Neuron (in vitro differentiated cells): ENCODE measurements around the gene C17orf75.

Experiments
- H2AFZ ChIP-seq: one replicate; pipeline ENCODE4 v1.6.1; 2013; ENCODE audit warnings: low read depth, mild to moderate bottlenecking, inconsistent platforms, low read length, moderate library complexity
- H3K27me3 ChIP-seq: one replicate; pipeline ENCODE4 v1.6.1; 2013; ENCODE audit warnings: low read length; ENCODE audit not compliant: insufficient read depth
- H3K36me3 ChIP-seq: one replicate; pipeline ENCODE4 v1.6.1; 2013; ENCODE audit warnings: low read length; ENCODE audit not compliant: insufficient read depth
- H3K4me1 ChIP-seq: one replicate; pipeline ENCODE4 v1.6.1; 2013; ENCODE audit warnings: low read length; ENCODE audit not compliant: insufficient read depth
- H3K4me3 ChIP-seq: 2 replicates; pipeline ENCODE4 v1.5.1; 2013; ENCODE audit warnings: mild to moderate bottlenecking, low read length, moderate library complexity
- H3K9me3 ChIP-seq: one replicate; pipeline ENCODE4 v1.6.1; 2013; ENCODE audit warnings: low read length

Gene C17orf75

DNA sequence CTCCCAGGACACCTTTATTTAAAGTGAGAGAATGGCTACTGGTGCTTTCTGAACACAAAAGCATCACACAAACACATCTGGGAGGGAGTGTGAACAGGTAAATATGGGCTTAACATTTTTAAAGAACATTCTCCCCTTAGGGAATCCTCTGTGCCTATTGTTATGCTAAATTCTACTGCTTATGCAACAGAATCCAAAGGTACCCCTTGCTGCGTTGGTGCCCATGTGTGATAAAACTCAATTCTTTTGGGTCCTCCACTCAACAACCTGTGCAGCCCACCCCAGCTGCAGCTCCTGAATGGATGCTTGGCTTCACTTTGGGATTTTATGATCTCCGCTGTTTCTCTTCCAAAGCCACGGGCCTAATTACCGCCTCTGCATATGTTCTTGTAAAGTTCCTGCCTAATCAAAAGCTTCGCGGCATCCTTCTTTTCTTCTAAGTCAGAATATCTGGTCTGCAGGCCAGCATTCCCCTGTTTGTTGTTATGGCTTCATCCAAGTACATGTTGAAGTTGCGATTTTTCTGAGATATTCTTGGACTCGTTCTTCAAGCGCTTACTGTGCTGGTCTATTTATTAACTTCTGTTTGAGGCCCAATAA, 52.4 kb downstream of the C17orf75 start:
- H3K27me3 ChIP-seq: no peaks in the 10 kb centered on the region
- no peaks in the 10 kb centered on the region for H3K9me3 ChIP-seq
- peaks cover 2% of the 10 kb centered on the region for H3K36me3 ChIP-seq
- no peak overlapping the region for H3K4me3 ChIP-seq
- H3K4me1 ChIP-seq: no peaks in the 10 kb centered on the region
- H2AFZ ChIP-seq: no peak overlapping the region

DNA sequence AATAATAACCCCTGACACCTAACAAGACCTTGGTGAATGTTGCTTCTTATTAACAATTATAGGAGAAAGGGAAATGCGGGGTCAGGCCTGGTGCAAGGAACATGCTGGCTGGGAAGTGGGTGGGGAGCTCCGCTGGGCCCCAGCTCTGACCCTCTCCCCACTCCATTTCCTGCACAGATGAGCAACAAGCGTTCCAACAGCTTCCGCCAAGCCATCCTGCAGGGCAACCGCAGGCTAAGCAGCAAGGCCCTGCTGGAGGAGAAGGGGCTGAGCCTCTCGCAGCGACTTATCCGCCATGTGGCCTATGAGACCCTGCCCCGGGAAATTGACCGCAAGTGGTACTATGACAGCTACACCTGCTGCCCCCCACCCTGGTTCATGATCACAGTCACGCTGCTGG, 53.4 kb downstream of the C17orf75 start:
- H2AFZ ChIP-seq: no peak overlapping the region
- H3K27me3 ChIP-seq: no peaks in the 10 kb centered on the region

DNA sequence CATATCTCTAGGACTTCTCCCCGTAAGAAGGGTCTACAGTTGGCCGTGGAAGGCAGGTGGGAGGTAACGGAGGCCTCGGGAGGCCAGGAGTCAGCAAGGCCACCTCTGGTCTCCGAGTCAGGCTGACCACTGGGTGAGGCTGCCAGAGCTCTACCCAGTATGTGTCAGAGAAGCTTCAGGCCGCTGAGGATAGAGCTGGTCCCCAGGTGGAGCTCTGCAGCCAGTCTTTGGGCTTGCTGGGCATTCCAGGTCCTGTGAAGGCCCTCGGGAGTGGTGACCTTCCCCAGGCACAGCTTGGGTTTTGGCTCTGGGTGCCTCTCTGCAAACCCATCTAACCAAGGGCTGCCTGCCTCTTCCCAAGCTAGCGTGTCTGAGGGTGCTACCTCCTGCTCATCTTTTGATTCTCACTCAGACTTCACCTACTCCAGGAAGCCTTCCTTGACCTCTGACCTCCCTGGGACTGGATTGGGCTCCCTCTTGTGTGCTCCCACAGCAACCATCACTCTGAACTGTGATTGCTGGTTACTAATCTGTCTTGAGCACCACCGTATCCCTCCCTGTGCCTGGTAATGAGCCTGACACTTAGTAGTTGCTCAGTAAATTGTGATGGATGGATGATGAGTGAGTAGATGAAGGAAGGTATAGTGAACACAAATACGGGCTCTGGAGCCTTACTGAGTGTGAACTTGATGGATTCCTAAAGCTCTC, 54.0 kb downstream of the C17orf75 start:
- Histone ChIP-seq H2AFZ (no peak overlapping the region), H3K4me1 (no peaks in the 10 kb centered on the region), H3K9me3 (no peaks in the 10 kb centered on the region), H3K4me3 (no peak overlapping the region), H3K36me3 (peaks cover 2% of the 10 kb centered on the region), H3K27me3 (no peaks in the 10 kb centered on the region)

More for the DNA sequence above, 53.4 kb downstream of the C17orf75 start:
- Histone ChIP-seq H3K36me3 (peaks cover 2% of the 10 kb centered on the region), H3K4me3 (no peak overlapping the region), H3K4me1 (no peaks in the 10 kb centered on the region), H3K9me3 (no peaks in the 10 kb centered on the region)

DNA sequence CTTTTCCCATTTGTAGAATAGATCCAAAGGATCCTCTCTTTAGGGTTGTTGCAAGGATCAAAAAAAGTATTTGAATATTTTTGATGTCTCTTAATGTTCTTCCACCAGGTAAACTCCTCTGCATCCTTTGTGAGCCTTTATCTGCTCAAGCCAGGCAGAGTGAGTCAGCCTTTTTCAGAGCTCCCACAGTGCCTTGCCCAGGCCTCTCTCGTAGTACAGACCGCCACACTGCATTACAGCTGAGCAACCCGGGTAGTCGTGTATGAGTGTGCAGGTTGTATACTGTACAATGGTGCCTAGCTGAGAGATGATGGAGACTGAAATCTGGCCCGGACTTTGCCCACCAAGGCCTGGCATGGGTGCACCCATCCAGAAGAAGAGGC, 55.5 kb downstream of the C17orf75 start:
- no peak overlapping the region for H2AFZ ChIP-seq
- H3K36me3 ChIP-seq: peaks cover 2% of the 10 kb centered on the region
- no peak overlapping the region for H3K4me3 ChIP-seq
- H3K9me3 ChIP-seq: no peaks in the 10 kb centered on the region
- peaks cover 3% of the 10 kb centered on the region for H3K4me1 ChIP-seq
- no peaks in the 10 kb centered on the region for H3K27me3 ChIP-seq

DNA sequence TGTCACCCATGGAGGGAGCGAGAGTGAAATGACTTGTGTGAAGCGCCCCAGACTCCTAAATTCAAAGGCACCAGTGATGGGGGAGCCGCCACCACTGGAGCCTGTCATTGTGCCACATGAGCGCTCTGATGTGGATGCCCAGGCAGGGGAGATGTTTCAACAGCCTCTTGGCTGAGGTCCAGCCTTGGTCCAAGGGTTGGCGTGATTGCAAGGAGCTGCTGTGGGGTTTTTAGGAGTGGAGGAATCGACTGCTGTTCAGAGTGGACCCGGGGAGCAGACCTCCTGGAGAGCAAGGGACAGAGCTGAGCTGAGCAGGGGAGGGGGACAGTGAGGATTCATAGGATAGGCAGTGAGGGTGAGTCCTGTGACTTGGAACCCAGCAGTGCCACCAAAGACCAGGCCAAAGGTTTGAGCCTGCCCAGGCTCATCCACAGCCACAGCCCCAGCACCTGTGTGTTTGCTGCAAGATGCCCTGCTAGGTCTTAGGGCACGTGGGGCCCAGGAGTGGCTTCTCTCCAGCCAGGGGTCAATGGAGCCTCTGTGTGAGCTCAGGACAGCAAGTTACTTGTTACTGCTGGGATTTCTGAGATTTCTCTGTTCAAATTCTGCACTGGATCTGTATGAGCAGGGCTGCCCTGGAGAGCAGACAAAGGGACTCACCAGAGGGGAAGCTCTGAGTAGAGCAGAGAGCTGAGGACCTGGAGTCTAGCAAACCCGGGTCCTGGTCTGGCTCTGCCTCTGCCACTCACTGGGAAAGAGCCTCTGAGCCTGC, 56.0 kb downstream of the C17orf75 start:
- H3K27me3 ChIP-seq: no peaks in the 10 kb centered on the region
- H3K36me3 ChIP-seq: peaks cover 2% of the 10 kb centered on the region
- no peak overlapping the region for H2AFZ ChIP-seq
- no peak overlapping the region for H3K4me3 ChIP-seq
- H3K4me1 ChIP-seq: peaks cover 9% of the 10 kb centered on the region
- H3K9me3 ChIP-seq: no peaks in the 10 kb centered on the region

DNA sequence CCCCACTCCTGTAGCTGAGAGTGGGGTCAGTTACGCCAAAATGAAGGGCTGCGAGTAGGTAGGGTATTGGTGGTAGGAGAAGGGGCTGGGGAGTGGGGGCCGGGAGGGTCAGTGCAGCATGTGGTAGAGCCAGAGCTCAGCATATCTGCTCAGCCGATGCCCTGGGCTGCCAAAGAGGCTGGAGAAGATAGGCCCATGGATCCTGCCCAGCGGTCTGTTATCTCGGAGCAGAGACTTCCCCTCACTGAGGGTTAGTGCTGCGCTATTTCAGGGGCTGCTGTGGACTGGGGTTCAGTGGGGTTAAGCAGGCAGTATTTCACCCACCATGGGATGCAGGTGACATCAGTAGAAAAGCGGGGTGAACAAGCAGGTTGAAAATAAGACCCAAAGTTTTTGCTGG, 56.7 kb downstream of the C17orf75 start:
- Histone ChIP-seq H3K4me3 (no peak overlapping the region), H3K4me1 (peaks cover 15% of the 10 kb centered on the region), H3K9me3 (no peaks in the 10 kb centered on the region), H2AFZ (no peak overlapping the region), H3K27me3 (no peaks in the 10 kb centered on the region), H3K36me3 (peaks cover 2% of the 10 kb centered on the region)

DNA sequence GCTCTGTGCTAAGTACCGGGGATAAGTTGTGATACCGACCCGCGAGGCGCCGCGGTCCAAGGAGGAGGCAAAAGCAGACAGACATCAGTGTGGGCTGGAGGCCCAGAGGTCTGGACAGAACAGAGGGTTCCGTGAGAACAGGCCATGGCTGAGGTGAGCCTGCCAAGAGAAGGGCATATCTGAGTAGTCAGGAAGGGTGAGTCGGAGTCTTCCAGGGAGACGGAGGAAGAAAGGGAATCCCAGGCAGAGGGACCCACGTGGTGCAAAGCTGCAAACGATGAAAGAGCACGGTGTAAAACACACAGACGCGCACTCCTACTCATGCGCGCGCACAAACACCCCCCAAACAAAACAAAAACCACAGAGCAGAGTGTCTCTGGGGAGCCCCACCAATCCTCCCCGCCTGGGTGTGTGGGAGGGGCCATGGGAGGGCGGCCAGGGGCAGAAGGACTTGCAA, 58.2 kb downstream of the C17orf75 start:
- Histone ChIP-seq H3K4me3 (no peak overlapping the region), H3K36me3 (peaks cover 2% of the 10 kb centered on the region), H2AFZ (no peak overlapping the region), H3K4me1 (peaks cover 28% of the 10 kb centered on the region), H3K9me3 (no peaks in the 10 kb centered on the region), H3K27me3 (no peaks in the 10 kb centered on the region)

DNA sequence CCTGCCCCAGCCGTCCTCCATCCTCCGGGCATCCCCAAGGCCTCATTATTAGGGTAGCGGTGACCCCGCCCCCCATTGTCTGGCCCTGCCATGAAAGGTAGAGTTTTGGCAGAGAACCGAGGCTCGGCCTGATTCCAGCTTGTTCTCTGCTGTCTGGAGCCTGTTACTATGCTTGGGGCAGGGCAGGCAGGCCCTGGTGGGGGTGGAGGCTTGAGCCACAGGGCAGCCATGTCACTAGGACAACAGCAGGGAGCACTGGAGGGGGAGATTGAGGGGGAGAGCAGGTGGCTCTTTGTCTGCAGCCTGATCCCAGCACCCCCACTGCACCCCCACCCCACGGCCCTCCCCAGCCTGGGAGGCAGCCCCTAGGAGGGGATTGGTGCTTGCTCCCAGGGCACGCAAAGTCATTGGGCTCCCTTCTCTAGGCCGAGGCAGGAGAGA, 60.9 kb downstream of the C17orf75 start:
- Histone ChIP-seq H3K4me1 (peaks cover 42% of the 10 kb centered on the region), H2AFZ (no peak overlapping the region), H3K27me3 (no peaks in the 10 kb centered on the region), H3K9me3 (no peaks in the 10 kb centered on the region), H3K36me3 (no peaks in the 10 kb centered on the region), H3K4me3 (no peak overlapping the region)

DNA sequence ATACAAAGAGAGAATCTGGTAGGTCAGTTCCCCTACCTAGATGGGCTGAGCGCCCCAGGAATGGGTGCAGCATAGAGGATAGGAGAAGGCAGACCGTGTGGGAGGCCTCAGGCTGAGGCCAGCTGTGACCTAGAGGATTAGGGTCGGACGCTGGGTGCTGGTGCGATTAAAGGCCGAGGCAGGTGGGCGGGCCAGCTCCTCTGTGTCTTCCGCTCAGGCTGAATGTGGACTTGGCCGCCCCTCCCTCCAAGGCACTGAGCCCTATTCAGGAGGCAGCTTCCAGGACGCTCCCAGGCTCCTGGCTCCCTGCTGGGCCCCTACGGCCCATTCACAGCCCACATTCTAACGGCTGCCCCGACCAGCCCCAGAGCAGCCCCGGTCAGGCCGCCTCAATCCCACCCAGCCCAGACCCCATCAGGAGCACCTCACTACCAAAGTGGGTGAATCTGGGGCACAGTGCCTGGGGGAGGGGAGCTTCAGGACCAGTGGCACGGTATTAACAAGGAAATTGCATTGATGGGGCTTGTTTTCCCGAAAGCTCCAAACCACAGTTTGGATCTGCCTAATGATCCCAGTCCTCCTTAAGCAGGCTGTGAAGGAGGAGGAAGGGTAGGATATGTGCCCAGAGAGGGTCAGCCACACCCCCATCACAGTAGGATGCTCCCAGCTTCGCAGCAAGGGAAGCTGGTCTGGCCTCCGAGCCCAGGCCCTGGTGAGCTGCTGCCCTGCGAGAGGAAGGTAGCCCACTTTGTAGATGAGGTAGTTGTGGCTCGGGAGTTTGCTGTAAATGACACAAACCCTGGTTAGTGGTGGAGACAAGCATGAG, 61.9 kb downstream of the C17orf75 start:
- Histone ChIP-seq H3K4me3 (no peak overlapping the region), H3K4me1 (peaks cover 51% of the 10 kb centered on the region), H3K36me3 (no peaks in the 10 kb centered on the region), H3K9me3 (no peaks in the 10 kb centered on the region), H2AFZ (no peak overlapping the region), H3K27me3 (no peaks in the 10 kb centered on the region)

DNA sequence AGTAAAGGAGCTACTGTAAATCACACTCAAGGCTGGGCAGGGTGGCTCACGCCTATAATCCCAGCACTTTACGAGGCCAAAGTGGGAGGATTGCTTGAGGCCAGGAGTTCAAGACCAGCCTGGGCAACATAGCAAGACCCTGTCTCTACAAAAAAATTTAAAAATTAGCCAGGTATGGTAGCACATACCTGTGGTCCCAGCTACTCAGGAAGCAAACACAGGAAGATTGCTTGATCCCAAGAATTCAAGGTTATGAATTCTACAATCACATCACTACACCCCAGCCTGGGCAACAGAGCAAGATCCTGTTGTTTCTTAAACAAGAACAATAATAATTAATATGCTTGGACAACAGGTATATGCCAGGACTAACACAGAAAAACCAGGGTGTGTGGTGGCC, 63.2 kb downstream of the C17orf75 start:
- Histone ChIP-seq H3K4me3 (no peak overlapping the region), H3K27me3 (no peaks in the 10 kb centered on the region), H3K36me3 (no peaks in the 10 kb centered on the region), H3K4me1 (peaks cover 57% of the 10 kb centered on the region), H3K9me3 (no peaks in the 10 kb centered on the region), H2AFZ (no peak overlapping the region)
